ENCODE measurements around the gene GRB10. TPM values are rescaled to one million over a fixed set of nuclear protein-coding genes. Genes with fewer than 3 reads are reported as not detected.

Gene GRB10
- total and polyA plus RNA-seq, 2 of the 8 experiments (the other 6 are each of a cell fraction or from before 2014, with no cell fraction given): 35.7 to 97.0 TPM

- Histone ChIP-seq H3K4me2 (ENCODE audit: insufficient read depth in 1 of 2, low read depth in 2 of 2, low read length in 2 of 2) (no peak overlapping the region), H2BK5ac (ENCODE audit: low read depth, low read length) (no peak overlapping the region), H3K9me3 (ENCODE audit: insufficient read depth in 2 of 2, low read depth in 1 of 2, low read length in 1 of 2) (no peaks in the 10 kb centered on the region), H4K8ac (ENCODE audit: extremely low read depth, insufficient read depth, low read length) (no peak overlapping the region), H3K36me3 (ENCODE audit: control insufficient read depth in 2 of 4, insufficient read depth in 4 of 4, low read length in 3 of 4) (peaks cover 0 to 6% (median 0%) of the 10 kb centered on the region in 4 experiments; a peak in 2 of 8 replicates), H3K27me3 (replicated peaks in 1 of 4; ENCODE audit: control insufficient read depth in 3 of 4, extremely low read depth in 1 of 4, insufficient read depth in 3 of 4, low read length in 3 of 4) (no peaks in the 10 kb centered on the region), H3K23me2 (ENCODE audit: low read depth, low read length) (no peaks in the 10 kb centered on the region), H3K18ac (ENCODE audit: extremely low read depth, low read length) (no peak overlapping the region), H3K27ac (ENCODE audit: low read depth, low read length) (no peak overlapping the region), H3K23ac (ENCODE audit: insufficient read length) (no peak overlapping the region), H4K20me1 (replicated peaks in 1 of 2; ENCODE audit: control insufficient read depth in 1 of 2, insufficient read depth in 2 of 2, low read length in 2 of 2) (peaks cover 0 to 10% of the 10 kb centered on the region in 2 experiments), H2BK120ac (replicated peaks; ENCODE audit: low read depth, low read length) (no peak overlapping the region), H3K79me2 (ENCODE audit: control insufficient read depth in 1 of 2, insufficient read depth in 2 of 2, low read length in 2 of 2) (peaks cover 3 to 75% of the 10 kb centered on the region in 2 experiments; a peak in 3 of 4 replicates), H3K79me1 (ENCODE audit: low read depth, low read length) (peaks cover 19% of the 10 kb centered on the region), H3K9ac (replicated peaks in 1 of 4; ENCODE audit: extremely low read depth in 1 of 4, low read depth in 3 of 4, low read length in 3 of 4) (no peak overlapping the region), H2BK20ac (ENCODE audit: low read length) (no peak overlapping the region), H4K5ac (ENCODE audit: insufficient read length, low read depth, low read length) (no peak overlapping the region), H2BK15ac (ENCODE audit: low read length) (no peak overlapping the region), H2AFZ (ENCODE audit: low read length) (no peak overlapping the region), H3K4ac (replicated peaks; ENCODE audit: insufficient read length, low read depth, low read length) (no peak overlapping the region), H2AK5ac (ENCODE audit: low read depth, low read length) (no peak overlapping the region), H3K14ac (ENCODE audit: insufficient read length) (no peak overlapping the region), H3K4me3 (ENCODE audit: extremely low read depth in 1 of 4, insufficient read depth in 2 of 4, low read depth in 3 of 4, low read length in 4 of 4) (no peak overlapping the region), H4K91ac (replicated peaks; ENCODE audit: insufficient read length, low read length) (no peak overlapping the region), H3K4me1 (replicated peaks in 1 of 4; ENCODE audit: control insufficient read depth in 3 of 4, insufficient read depth in 4 of 4, low read length in 3 of 4) (peaks cover 0 to 5% (median 1%) of the 10 kb centered on the region in 4 experiments; a peak in 2 of 7 replicates), H2BK12ac (ENCODE audit: low read depth, low read length) (no peak overlapping the region), H3K56ac (replicated peaks; ENCODE audit: insufficient read length, low read depth, low read length) (no peak overlapping the region)
- no peak for DNase-seq (ENCODE audit: low read depth in 1 of 2, low spot score in 2 of 2)
- no peak for FAIRE-seq
- ChIA-PET CTCF (ENCODE audit: partially characterized antibody) (interaction anchor here (0.7 to 0.9 kb wide), 3 partner anchors 9 to 363 kb away, joined by 3 to 8 read pairs (median 3); no protein-coding TSS in a partner anchor), POLR2A (ENCODE audit: partially characterized antibody) (no interaction called here)
- 88% methylated on average over 5 of the region's 5 CpGs; no CpG with 5 or more reads in 1 of the 2 experiments for WGBS, 2 experiments (ENCODE audit: extremely low coverage in 1 of 2, insufficient coverage in 1 of 2, insufficient read length in 1 of 2, insufficient replicate concordance in 2 of 2, low coverage in 1 of 2, low lambda C conversion rate in 2 of 2, missing lambda C conversion rate in 1 of 2)
- TF ChIP-seq POLR2A (IDR thresholded peaks at IDR 0.05; ENCODE audit: control extremely low read depth in 1 of 2, low read depth in 2 of 2, low read length in 2 of 2) (no peak), POLR2AphosphoS5 (IDR thresholded peaks at IDR 0.05; ENCODE audit: low read depth, low read length) (no peak), MAX (IDR thresholded peaks at IDR 0.05) (no peak), MAFK (IDR thresholded peaks at IDR 0.05; ENCODE audit: low read depth, low read length) (no peak), HDAC2 (IDR thresholded peaks at IDR 0.05; ENCODE audit: borderline replicate concordance in 1 of 2, low read depth in 2 of 2, low read length in 2 of 2) (no peak), PHF8 (conservative IDR thresholded peaks at IDR 0.05; ENCODE audit: low read depth, low read length) (no peak), SP4 (IDR thresholded peaks at IDR 0.05; ENCODE audit: low read length) (no peak), CBX8 (IDR thresholded peaks at IDR 0.05; ENCODE audit: borderline replicate concordance, low read depth, low read length) (no peak), CREB1 (IDR thresholded peaks at IDR 0.05) (no peak), RBBP5 (IDR thresholded peaks at IDR 0.05; ENCODE audit: borderline replicate concordance, low read depth, low read length) (no peak)
Measured at GRCh38 chr7:50729962-50730361, 52.7 kb downstream of the GRB10 start.

Measured in H1 (cell line).